GM18505 (cell line): ENCODE data around the gene SENP1.
"Not testable (repeated sequence)": the region's sequence is repeated elsewhere in the genome, so short reads cannot be mapped to it uniquely, and the experiment has no call there.

Source experiments
- ATAC-seq: cut with Tn5 transposase; IDR thresholded peaks from one replicate; pipeline ENCODE4 v1.9.1; 2021; ENCODE audit not compliant: unreplicated experiment
- POLR2A ChIP-seq: IDR thresholded peaks from 4 replicates; pipeline ENCODE4 v1.6.1; 2011; ENCODE audit warnings: borderline replicate concordance; ENCODE audit not compliant: insufficient read depth, insufficient read length; ENCODE audit errors: extremely low read depth

SENP1 gene

DNA sequence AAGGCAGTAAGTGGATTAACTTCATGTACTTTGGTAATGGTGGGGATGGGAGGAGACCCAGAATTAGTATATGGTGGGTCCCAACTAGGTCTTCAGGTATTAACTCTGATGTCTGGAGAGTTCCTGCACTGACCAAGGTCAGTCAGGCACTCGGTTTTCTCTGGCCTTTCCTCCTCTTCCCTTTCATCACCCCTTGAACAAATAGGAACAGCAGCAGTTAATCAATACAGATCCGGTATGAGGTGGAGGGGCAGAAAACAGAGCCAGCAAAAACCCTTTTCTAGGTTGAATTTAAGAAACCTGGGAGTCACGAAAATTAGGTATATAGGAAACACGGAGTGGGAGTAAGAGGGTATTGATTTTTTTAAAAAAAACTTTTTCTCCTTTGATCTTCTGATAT lies 17.3 kb upstream of the SENP1 start:
- ATAC-seq: no peak
- TF ChIP-seq POLR2A: no peak

DNA sequence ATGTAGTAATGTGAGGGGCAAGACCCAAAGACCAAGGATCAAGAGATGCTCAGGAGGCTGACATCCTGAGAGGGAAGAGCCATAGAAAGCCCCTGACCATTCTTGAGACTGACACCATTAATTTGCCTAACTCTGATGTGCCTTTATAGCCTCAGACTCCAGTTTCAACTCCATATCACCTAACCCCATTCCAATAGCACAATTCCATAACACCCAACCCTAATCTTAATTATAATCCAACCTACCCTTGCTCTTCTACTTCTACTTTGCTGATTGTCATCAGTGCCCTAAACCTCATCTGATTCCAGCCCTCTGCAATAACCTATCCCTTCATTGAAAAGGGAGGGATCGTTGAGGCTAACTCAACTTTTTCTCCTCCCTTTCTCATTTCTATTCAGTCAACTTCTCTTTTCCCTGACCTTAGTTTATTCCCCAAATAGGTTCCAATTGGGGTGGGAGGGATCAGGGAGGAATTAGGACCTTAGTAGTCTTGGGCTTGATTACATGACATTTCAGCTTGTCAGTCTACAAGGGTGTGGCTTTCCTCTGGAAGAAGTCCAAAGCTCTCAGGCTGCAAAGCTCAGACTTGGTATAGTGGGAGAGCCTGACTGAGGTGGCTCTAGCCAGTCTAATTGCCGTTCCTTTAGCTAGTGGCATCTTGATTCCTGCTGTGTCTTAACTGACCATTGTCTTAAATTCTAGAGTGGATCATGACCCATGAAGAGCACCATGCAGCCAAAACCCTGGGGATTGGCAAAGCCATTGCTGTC lies 16.4 kb upstream of the SENP1 start:
- TF ChIP-seq POLR2A: no peak
- ATAC-seq: no peak

DNA sequence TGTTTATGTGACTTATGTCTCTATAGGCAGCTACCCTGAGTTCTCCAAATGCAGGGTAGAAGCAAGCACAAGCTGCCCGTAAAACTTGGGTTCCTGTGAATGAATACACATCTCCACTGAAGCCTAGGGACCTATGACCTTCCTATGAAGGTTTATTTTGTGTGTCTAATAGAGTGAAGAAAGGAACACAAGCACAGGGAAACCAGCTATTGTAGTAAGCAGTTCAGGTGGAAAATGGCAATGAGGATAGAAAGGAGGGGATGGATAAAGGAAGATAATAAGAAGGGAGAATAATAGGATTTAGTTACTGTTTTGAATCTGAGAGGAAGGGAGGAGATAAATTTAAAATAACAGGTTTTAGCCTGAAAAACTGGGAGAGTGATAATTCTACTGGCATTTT lies 15.6 kb upstream of the SENP1 start:
- TF ChIP-seq POLR2A: no peak
- ATAC-seq: no peak

DNA sequence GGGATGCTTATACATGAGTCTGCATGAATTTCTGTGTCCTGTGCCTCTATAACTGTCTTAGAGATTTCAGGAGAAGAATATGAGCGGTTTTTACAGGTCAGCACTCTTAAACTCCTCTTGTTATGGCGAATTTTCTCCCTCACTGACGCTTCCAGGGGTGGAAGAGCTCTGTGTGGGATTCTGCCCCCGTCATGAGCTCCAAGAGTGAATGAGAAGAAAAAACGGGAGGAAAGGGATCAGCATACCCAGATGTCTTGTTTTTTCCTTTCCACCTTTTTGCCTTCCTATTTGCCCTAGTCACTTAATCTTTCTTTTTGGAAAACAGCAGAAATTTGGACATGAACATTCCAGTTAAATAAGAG lies 13.9 kb upstream of the SENP1 start:
- ATAC-seq: no peak
- no peak for TF ChIP-seq POLR2A

DNA sequence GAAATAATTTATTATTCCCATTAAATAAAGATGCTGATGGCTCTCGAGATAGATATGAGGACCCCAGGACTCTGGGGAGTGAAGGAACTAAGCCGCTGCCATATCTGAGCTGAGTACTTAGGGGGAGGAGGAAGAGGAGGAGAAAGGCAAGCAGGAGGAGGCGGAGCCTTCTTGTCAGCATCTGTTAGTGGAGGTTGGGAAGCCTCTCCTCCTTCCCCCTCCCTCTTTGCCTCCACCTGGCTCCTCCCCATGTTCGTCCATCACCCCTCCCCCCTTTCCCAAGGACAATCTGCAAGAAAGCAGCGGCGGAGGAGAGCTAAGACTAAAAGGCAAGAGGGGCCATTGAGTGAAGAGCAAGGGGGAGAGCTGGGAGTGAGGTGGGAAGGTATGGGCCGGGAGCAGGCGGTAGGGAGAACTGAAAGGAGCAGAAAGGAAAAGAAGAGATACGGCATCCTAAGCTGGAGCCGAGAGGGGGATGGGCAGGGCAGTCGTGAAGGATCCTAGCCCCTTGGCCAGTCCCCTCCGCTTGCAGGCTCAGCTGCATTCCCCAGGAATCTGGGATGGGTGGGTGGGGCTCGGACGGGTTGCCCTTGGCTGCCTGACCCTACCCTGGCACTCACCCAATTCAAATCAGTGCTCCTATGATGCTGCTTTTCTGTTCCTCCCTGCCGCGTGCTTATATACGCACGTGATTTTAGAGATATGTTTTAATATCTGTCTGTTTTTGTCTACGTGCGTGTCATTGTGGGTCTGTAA lies 13.4 kb upstream of the SENP1 start, which contains the start of gene PFKM:
Gene PFKM, plus strand, starts transcription at position 287 of the 756 bp plus-strand sequence. CDS start 3,411 bp downstream, outside the sequence.
- ATAC-seq: peak; percentile 98
- peak; percentile 35 for TF ChIP-seq POLR2A

DNA sequence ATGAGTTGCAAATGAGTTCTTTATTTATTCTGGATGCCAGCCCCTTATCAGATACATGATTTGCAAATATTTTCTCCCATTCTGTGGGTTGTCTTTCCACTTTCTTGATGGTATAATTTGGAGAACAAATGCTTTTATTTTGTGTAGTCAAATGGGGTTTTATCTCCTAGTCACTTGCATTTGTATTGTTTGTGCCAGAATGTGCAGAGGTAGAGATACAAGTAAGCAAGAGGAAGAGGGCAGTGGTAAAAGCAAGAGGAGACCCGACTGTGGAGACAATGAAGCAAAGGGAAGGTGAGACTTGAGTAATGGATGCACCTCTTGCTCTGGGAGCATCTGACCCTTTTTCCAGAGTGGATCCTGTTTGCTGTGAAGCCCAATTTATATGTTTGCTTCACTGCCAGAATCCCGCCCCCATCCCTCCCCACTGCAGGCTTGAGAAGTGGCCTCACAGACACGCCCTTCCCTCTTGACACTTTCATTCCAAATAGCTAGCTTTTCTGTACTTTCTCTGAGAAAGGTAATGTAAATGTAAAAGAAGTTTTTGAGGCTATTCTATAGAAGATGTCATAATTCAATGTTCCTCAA lies 12.5 kb upstream of the SENP1 start:
- no peak for ATAC-seq
- no peak for TF ChIP-seq POLR2A

DNA sequence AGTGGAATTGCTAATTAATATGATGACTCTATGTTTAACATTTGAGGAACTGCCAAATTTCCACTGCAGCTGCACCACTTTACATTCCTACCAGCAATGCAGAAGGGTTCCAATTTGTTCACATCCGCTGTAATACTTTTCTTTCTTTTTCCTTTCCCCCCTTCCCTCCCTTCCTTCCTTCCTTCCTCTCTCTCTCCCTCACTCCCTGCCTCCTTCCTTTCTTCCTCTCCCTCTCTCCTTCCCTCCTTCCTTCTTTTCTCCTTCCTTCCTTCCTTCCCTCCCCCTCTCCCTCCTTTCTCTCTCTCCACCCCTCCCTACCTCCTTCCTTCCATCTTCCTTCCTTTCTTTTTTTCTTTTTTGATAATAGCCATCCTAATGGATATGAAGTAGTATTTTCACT lies 10.1 kb upstream of the SENP1 start:
- TF ChIP-seq POLR2A: no peak
- no peak for ATAC-seq

DNA sequence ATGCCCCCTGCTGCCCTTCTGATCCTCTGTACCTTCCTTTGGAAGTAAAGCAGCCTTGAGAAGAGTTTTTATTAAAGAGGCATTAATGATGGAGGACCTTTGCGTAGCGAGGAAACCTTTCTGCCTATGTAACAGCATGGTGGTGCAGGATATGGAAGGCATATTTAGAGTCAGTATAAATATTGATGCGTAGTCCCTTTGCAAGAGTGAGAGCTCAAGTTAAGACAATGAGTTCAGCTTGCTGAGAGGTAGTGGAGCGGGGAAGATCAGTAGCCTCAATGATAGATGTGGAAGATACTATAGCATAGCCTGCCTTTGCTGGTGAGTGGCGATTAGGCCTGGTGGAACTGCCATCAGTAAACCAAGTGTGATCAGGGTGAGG lies 5.4 kb upstream of the SENP1 start:
- not testable (repeated sequence) for ATAC-seq

DNA sequence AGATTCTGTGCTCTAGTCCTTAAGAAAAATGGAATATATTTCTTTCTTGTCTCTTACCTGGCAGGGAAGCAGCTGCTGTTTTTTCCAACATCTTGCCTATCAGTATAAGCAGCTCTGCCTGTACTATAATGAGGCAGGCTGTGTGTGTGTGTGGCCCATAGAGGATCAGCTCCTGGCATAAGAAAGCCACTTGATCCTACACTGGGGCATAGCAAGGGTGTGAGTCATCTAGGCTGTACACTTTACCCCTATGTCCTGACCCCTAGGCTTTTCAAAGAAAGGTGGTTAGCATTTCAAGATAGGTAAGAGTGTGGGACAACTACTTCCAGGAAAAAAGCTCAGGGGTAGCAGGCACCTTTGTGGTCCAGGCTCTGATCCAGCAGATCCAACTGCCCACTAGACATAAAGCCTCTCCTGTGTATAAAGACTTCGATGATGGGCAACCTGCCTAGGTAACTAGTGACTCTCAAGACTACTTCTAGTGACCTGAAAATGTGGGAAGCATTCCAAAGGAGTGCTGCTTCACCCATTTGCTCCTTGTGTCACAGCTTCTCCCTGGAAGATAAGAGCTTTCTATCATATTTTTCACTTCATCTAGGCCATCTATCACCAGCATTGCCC lies 4.9 kb upstream of the SENP1 start:
- no peak for ATAC-seq
- no peak for TF ChIP-seq POLR2A

DNA sequence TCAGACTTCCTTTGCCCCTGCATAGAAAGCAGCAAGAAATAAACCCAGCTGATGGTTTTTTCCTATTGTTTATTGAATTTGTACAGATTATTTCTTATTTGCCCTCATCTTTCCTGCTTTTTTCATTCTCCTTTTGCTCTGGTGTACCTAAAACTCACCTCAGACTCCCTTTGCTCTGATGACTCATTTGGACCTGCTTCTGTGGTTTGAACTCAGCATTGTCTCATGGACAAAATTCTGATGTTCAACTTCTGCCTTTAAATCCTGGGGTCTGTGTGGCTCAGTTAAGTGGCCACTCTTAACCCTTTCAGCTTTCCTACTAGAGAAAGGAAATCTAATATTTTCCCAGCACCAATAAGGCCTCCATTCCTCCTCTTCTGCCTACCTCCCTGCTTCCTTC lies 3.5 kb upstream of the SENP1 start:
- no peak for ATAC-seq
- no peak for TF ChIP-seq POLR2A

DNA sequence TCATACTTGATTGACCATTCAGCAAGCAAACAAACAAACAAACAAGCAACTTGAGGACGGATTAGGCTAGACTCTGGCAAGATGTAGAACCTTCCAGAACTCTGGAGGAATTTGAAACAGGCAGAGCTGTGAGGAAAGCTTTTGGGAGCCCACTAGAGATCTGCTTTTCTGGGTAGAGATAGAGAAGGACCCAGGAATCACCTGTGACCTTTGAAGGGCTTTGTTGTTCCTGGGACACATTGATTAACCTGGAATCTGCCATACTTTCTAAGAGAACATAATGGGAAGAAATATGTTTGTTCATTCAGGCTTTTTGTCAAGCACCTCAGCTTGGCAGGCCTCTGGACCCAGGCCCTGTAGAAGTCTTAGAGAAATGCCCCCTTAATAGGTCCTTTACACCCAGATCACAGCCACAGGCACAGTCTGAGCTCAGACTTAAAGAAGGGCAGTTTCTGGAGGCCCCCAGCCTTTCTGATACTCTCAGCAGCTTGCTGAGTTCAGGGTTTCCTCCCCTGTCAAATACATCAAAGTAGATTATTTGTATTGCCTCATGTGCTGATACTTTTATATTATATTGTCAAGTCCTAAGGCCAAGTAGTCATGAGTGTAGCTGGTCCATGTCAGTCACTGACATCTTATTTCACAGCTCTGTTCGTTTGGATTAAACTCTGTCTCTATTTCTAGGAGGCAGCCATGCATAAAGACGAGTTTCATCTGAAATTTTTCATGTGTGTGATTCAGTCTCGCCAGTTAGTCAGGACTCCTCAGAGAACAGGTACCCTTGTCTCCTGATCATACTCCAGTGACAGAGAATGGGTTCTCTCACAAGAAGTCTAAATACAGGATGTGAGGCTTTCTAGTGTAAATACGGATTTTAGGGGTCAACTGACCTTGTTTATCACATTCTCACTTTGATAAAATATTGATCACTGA lies 1.1 kb upstream of the SENP1 start:
- ATAC-seq: no peak
- no peak for TF ChIP-seq POLR2A

DNA sequence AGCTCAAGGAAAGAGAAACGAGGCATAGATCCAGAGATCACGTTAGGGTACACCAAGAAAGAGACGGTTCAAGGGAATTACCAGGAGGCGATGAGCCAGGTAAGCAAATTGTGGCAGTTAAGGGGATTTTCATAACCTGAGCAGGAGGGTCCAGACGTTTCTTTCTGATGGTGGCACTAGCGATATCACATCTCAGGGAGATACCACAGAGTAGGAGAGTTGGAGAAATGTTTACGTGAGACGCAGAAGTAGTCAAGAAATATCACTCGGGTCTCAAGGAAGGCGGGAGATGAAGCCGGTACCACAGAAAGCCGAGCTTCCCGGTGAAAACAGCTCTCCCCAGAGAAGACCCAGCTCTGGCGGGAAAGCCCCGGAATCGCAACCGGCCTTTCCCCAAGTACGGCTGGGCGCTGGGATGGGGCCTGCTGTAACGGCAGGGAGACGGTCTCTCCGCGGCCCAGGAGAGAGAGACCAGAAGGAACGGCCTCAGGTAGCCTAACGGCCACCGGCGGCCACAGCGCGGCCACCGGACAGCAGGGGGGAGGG lies 485 bp downstream of the SENP1 start:
- peak; percentile 64 for TF ChIP-seq POLR2A
- ATAC-seq: peak; percentile 32
